Measurements from ENCODE around the gene RBM19.

RBM19 gene

DNA sequence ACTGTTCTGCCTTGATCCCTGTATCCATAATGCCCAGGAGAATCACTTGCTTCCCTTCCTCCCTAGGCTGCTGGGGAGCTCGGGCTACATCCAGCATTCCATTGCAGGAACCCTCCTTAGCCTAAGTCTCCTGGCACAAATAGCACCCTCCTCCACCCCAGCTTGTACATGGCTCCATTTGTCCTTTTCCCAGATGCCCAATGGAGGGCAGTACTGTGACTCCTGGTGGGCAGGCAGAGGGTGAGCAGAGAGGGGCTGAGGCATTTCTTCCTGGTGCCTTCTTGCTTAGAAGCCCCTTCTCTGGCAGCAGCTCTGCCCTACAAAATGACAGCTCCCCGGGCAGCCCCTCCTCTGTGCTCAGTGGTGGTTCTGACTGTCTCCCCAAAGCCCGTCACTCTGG, 86.5 kb downstream of the RBM19 start:
- DNase-seq, result no peak

DNA sequence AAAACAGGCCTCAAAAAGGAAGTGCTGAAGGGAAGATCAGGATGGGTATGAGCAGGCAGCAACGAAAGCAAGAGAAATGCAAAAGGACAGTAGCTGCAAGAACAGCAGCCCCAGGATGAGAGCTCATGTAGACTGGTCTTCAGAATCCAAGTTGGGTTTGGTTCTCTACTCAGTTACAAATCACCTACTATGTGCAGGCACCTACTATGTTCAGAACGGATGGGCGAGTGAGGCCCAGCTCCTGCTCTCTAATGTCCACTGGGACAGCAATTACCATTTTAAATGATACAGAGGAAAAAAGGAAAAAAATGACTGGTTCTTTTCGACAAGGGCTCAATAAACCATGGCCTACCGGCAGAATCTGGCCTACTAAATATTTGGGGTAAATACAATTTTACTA, 88.5 kb downstream of the RBM19 start:
- no peak for DNase-seq

DNA sequence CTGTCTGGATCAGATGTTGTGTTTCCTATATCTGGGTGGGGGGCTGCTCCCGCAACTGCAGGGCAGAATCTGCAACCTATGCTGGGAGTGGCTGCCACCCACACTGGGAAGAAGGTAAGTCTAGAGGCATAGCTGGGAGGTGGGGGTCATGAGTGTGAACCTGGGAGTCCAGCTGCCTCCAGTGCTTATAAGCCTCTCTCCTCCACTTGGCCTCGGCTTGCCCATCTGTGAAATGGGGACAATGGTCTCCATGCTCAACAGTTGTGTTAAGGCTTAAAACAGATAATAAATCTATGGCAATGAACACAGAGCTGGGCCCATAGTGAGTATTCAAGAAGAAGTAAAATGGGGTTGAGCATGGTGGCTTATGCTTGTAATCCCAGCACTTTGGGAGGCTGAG, 90.0 kb downstream of the RBM19 start:
- DNase-seq, result no peak

- no peak for DNase-seq
Observed at GRCh38 chr12:113875691-113876090, 90.4 kb downstream of the RBM19 start.

GRCh38 chr12:113874999-113875561, 91.0 kb downstream of the RBM19 start:
- no peak for DNase-seq

DNA sequence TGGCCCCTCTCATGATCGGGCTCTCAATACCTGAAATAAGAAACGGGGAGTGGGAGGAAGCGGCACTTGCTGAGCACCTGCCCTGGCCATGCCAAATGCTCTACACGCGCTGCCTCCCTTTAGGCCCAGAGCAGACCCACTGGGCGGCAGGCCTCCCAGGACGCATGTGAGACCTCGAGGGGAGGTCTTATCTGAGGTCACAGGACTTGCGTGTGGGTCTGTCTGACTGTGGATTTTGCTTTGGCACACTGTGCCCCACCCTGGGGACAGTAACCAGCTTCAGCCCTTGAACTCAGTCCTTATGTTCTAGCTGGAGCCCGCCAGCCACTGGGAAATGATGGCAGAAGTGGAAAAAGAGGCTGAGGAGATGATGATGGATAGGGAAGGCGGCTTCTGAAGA, 91.8 kb downstream of the RBM19 start:
- no peak for DNase-seq

- no peak for DNase-seq
Observed at GRCh38 chr12:113873740-113874139, 92.4 kb downstream of the RBM19 start.

DNA sequence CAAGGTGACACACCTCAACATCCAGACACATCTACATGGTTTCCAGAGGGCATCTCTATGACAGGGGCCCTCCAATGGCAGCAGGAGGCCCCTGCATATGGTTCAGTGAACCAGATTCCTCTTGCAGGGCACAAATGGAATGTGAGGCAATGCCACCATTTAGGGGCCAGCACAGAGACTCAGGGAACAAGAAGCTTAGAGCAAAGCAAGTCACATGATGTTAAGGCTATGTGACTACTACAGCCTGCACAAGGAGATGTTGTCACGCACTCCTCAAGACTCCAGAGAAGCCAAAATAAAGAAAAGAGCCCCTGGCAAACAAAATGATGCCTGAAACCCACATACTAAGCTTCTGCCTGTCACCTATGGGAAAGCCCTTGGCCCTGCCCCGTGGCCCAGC, 95.2 kb downstream of the RBM19 start:
- no peak for DNase-seq

- DNase-seq, result no peak
Observed at GRCh38 chr12:113870035-113870434, 96.1 kb downstream of the RBM19 start.

DNA sequence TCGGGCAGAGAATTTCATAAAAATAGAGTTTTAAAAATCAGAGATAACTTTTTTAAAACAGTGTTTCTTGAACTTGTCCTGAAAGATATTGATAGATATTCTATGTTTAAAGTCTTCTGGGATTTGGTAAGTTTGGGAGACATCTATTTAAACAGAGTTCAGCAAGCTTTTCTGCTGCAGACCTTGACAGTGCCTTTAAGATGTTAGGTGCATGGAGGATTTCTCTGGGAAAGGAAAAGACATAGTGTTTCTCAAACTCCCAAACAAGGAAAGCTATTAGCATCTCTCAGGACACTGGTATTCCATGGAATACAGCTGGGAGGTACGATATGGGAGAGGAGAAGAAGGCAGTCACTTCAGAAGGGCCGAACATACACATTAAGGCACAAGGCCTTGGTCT, 97.8 kb downstream of the RBM19 start:
- no peak for DNase-seq

DNA sequence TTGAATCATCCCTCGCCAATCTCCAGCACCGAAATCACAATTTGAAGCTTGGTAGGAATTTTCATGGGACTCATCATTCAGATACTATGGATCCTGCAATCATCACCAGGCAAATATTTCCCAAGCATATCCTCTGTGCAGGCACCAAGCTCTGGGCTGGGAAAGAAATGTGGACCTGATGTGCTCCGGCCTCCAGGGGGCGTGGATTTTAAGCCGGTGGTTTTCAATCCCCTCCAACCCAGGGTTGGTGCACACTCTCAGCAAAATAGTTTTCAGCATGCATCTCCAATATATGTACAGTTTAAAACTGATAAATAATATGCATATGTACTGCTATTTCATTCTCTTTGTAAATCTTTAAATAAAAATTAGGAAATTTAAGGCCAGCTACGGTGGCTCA, 98.9 kb downstream of the RBM19 start:
- no peak for DNase-seq

GRCh38 chr12:113866496-113866895, 99.6 kb downstream of the RBM19 start:
- no peak for DNase-seq

DNA sequence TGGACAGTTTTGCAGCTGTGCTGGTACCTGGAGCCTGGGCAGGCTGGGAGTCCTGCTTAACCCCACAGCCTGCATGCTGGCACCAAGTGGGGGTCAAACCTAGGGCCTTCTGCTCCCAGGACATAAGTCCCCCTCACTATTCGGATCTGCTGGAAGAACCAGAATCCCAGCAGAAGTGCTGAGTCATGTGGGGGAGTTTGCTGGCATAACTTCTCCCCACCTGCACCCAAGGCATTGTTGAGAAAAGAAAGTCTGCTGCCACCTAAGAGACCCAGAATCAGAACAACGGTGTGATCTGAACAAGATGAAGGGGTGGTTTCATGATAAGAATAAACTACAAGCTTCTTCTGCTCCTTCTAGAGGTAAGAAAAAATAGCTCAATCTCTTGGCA, 102.7 kb downstream of the RBM19 start:
- no peak for DNase-seq

GRCh38 chr12:113862590-113863454, 103.3 kb downstream of the RBM19 start:
- no peak for DNase-seq

DNA sequence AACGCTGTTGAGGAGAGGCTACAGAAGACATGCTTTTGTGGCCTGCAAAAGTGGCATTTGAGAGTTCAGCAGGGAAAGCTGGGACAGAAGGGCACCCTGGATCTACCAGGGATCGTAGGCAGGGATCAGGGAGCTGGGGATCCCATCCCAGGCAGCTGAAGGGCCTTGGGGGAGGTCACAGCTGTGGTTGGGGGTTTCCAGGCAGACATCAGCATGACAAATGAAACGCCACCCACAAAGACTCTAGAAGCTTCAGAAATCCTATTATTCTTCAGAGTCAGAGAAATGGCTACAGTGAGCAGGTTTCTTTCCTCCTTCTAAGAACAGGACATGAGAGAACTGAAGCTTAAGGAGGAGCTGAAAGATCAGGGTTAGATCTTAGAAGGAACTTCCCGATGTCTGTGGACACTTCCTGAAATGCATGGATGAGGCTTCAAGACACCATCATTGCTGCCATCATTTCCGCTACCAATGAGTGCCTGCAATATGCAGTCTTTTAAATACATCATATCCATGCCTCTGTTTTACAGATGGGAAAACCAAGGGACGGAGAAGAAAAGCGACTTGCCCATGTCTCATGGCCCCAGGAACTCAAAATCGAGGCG, 104.3 kb downstream of the RBM19 start:
- no peak for DNase-seq

DNA sequence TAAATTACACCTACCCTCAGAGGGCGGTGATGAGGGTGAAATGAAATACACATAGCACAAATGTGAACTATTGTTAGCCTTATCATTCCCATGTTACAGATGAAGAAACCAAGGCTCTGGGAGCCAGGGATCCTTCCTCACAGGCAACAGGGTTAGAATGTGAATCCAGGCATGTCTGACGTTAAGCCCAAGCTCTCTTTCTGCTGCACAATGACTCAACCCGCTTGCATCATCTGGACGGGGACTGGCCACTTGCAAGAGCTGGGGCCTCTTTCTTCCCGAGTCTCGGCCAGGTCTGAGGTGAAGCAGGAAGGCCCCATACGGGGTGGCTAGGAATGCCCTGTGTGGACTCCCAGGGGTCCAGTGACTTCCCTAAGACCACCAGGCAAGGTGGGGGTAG, 105.2 kb downstream of the RBM19 start:
- no peak for DNase-seq

- no peak for DNase-seq
Observed at GRCh38 chr12:113860059-113860820, 105.9 kb downstream of the RBM19 start.

GRCh38 chr12:113858841-113859386, 107.2 kb downstream of the RBM19 start:
- DNase-seq, result no peak

- DNase-seq, result peak; percentile 15
Observed at GRCh38 chr12:113857371-113857770, 108.8 kb downstream of the RBM19 start.

DNA sequence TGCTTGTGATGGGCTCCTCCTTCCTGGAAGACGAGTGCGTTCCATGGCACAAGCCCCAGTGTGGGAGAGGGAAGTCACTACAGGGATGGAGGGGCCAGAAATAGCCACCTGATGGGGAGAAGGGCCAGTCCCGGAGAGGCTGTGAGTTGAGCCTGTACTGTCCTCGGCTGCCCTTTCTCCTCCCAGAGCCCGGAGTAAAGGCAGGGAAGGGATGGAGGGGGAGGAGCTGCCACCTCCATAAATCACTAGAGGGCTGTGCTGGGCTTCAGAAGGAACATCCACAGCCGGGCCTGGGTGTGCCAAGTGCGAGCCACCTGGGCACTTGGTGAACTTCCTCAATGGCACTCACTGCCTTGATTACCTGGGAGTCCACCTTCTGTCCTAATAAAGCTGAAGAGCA, 110.1 kb downstream of the RBM19 start:
- no peak for DNase-seq

- DNase-seq, result no peak
Observed at GRCh38 chr12:113854385-113855142, 111.6 kb downstream of the RBM19 start.

DNA sequence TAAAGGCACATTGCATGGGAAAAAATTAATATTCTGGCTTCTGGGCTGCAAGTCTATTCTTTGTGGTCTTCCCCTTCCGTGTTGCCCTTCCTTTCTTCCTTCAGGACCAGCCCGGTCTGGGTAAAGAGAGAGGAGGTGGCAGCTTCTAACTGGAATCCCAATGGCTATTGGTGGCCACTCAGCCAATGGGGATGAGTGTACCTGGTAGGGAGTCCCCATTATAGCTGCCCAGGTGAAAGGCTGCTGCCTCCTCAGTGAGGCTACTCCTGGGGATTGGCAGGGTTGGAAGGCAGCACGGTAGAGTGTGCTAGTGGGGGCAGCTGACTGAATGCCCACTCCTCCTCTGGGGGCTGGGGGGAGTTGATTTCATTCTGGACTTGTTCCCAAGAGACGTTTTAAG, 112.6 kb downstream of the RBM19 start:
- no peak for DNase-seq
